Peyer's patch (tissue), 4 donors: ENCODE results near the gene GTPBP8.

Source experiments
- CTCF ChIP-seq, 6 experiments: fragments of 450-650 bp in 4 of 6; fragments of 200-600 bp in 2 of 6; sonication (generic) in 1 of 6; IDR thresholded peaks; one replicate each; pipeline ENCODE4 v1.5.1; 2017 to 2019; ENCODE audit warnings: antibody characterized with exemption in 6 of 6, mild to moderate bottlenecking in 3 of 6, moderate library complexity in 1 of 6
- POLR2A ChIP-seq, 2 donors: fragments of 450-650 bp; IDR thresholded peaks; one replicate each; pipeline ENCODE4 v1.5.1; 2017; ENCODE audit warnings: antibody characterized with exemption in 2 of 2, mild to moderate bottlenecking in 2 of 2, moderate library complexity in 2 of 2

- TF ChIP-seq CTCF (IDR thresholded peaks at IDR 0.05) = no peak
- TF ChIP-seq POLR2A (IDR thresholded peaks at IDR 0.05) = no peak
Measured at GRCh38 chr3:113038328-113038727, 47.5 kb downstream of the GTPBP8 start.
